Fibroblast of lung (primary cell): ENCODE results near the gene RGS7.

Experiments
- CTCF ChIP-seq, 2 donors: IDR thresholded peaks in 1 of 2; conservative IDR thresholded peaks in 1 of 2; 1 replicate in 1 of 2; 2 replicates in 1 of 2; pipeline ENCODE4 v1.5.1; 2011 to 2012; ENCODE audit warnings: low read length in 2 of 2, control low read depth in 1 of 2, inconsistent platforms in 1 of 2, low read depth in 1 of 2, mild to moderate bottlenecking in 1 of 2
- EZH2 ChIP-seq: IDR thresholded peaks from 2 replicates; pipeline ENCODE4 v1.5.1; 2012; ENCODE audit warnings: low read length, control low read depth, mild to moderate bottlenecking; ENCODE audit errors: missing control alignments

- TF ChIP-seq CTCF (conservative IDR thresholded peaks at IDR 0.05 in 1 of 2, IDR thresholded peaks at IDR 0.05 in 1 of 2; ENCODE audit: low read depth in 1 of 2, low read length in 2 of 2) (no peak), EZH2 (no peak)
Measured at GRCh38 chr1:240811256-240811655, 545.7 kb downstream of the RGS7 start.
